OCI-LY7 (cell line): ENCODE data around the gene GNB2.

Experiments
- EZH2phosphoT487 ChIP-seq: fragments of 200-600 bp; sonication (generic); IDR thresholded peaks from 2 replicates; pipeline ENCODE4 v1.6.1; 2018; ENCODE audit warnings: low read depth, borderline replicate concordance, mild to moderate bottlenecking, mixed run types, antibody characterized with exemption, low read length, moderate library complexity, mixed read lengths
- TF ChIP-seq, protein P1 (sequence below): fragments of 200-600 bp; sonication (generic); conservative IDR thresholded peaks from 2 replicates; pipeline ENCODE4 v1.5.1; 2014; ENCODE audit warnings: mild to moderate bottlenecking, antibody characterized with exemption, low read length, moderate library complexity, mixed read lengths

GRCh38 chr7:100706672-100707311 lies 33.3 kb downstream of the GNB2 start:
- TF ChIP-seq, protein P1, sequence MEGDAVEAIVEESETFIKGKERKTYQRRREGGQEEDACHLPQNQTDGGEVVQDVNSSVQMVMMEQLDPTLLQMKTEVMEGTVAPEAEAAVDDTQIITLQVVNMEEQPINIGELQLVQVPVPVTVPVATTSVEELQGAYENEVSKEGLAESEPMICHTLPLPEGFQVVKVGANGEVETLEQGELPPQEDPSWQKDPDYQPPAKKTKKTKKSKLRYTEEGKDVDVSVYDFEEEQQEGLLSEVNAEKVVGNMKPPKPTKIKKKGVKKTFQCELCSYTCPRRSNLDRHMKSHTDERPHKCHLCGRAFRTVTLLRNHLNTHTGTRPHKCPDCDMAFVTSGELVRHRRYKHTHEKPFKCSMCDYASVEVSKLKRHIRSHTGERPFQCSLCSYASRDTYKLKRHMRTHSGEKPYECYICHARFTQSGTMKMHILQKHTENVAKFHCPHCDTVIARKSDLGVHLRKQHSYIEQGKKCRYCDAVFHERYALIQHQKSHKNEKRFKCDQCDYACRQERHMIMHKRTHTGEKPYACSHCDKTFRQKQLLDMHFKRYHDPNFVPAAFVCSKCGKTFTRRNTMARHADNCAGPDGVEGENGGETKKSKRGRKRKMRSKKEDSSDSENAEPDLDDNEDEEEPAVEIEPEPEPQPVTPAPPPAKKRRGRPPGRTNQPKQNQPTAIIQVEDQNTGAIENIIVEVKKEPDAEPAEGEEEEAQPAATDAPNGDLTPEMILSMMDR = no peak
- TF ChIP-seq EZH2phosphoT487 = no peak
